Trophoblast cell (in vitro differentiated cells and primary cell): ENCODE data around the gene GPLD1.

ENCODE experiments used
- DNase-seq, 2 donors: peaks; one replicate each; pipeline ENCODE4 v3.0.0-alpha.2; 2016
- H2AFZ ChIP-seq: 2 replicates; pipeline ENCODE4 v1.6.1; 2013; ENCODE audit warnings: low read length, moderate library complexity, mild to moderate bottlenecking; ENCODE audit not compliant: insufficient read depth, poor library complexity
- H2AK5ac ChIP-seq: 2 replicates; pipeline ENCODE4 v1.6.1; 2013; ENCODE audit warnings: mild to moderate bottlenecking, low read length
- H2BK120ac ChIP-seq: 2 replicates; pipeline ENCODE4 v1.6.1; 2013; ENCODE audit warnings: low read length, mild to moderate bottlenecking, moderate library complexity; ENCODE audit not compliant: insufficient read depth, poor library complexity
- H2BK12ac ChIP-seq: 2 replicates; pipeline ENCODE4 v1.6.1; 2013; ENCODE audit warnings: mild to moderate bottlenecking, low read length, moderate library complexity
- H2BK5ac ChIP-seq: 2 replicates; pipeline ENCODE4 v1.6.1; 2013; ENCODE audit warnings: low read length, low read depth, moderate library complexity, mild to moderate bottlenecking; ENCODE audit not compliant: poor library complexity
- H3K14ac ChIP-seq: 2 replicates; pipeline ENCODE4 v1.6.1; 2013; ENCODE audit warnings: mild to moderate bottlenecking, low read length
- H3K18ac ChIP-seq: 2 replicates; pipeline ENCODE4 v1.6.1; 2013; ENCODE audit warnings: mild to moderate bottlenecking, low read length
- H3K23ac ChIP-seq: 2 replicates; pipeline ENCODE4 v1.6.1; 2013; ENCODE audit warnings: low read length
- H3K27ac ChIP-seq: 2 replicates; pipeline ENCODE4 v1.5.1; 2013; ENCODE audit warnings: low read depth, mild to moderate bottlenecking, inconsistent platforms, low read length, moderate library complexity
- H3K27me3 ChIP-seq: 2 replicates; pipeline ENCODE4 v1.6.1; 2013; ENCODE audit warnings: inconsistent platforms, mild to moderate bottlenecking, low read length, moderate library complexity; ENCODE audit not compliant: insufficient read depth
- H3K36me3 ChIP-seq, 2 experiments: 1 replicate in 1 of 2; 2 replicates in 1 of 2; pipeline ENCODE4 v1.6.1; 2013; ENCODE audit warnings: low read length in 2 of 2, mild to moderate bottlenecking in 2 of 2, moderate library complexity in 1 of 2; ENCODE audit not compliant: insufficient read depth in 2 of 2, control insufficient read depth in 1 of 2
- H3K4ac ChIP-seq: 2 replicates; pipeline ENCODE4 v1.6.1; 2013; ENCODE audit warnings: low read depth, mild to moderate bottlenecking, low read length, moderate library complexity
- H3K4me1 ChIP-seq, 2 experiments: 1 replicate in 1 of 2; 2 replicates in 1 of 2; pipeline ENCODE4 v1.6.1; 2013; ENCODE audit warnings: low read length in 2 of 2, mild to moderate bottlenecking in 2 of 2, moderate library complexity in 1 of 2; ENCODE audit not compliant: insufficient read depth in 2 of 2, control insufficient read depth in 1 of 2
- H3K4me2 ChIP-seq: 2 replicates; pipeline ENCODE4 v1.6.1; 2013; ENCODE audit warnings: inconsistent platforms, mild to moderate bottlenecking, low read length, moderate library complexity
- H3K4me3 ChIP-seq: 2 replicates; pipeline ENCODE4 v1.5.1; 2013; ENCODE audit warnings: mild to moderate bottlenecking, low read depth, low read length, inconsistent platforms
- H3K79me1 ChIP-seq: one replicate; pipeline ENCODE4 v1.6.1; 2013; ENCODE audit warnings: low read length
- H3K79me2 ChIP-seq: 2 replicates; pipeline ENCODE4 v1.6.1; 2013; ENCODE audit warnings: low read length, mild to moderate bottlenecking; ENCODE audit not compliant: control insufficient read depth, insufficient read depth, poor library complexity
- H3K9ac ChIP-seq: 2 replicates; pipeline ENCODE4 v1.6.1; 2013; ENCODE audit warnings: mild to moderate bottlenecking, low read length
- H3K9me3 ChIP-seq: 2 replicates; pipeline ENCODE4 v1.6.1; 2013; ENCODE audit warnings: low read depth, mild to moderate bottlenecking, control low read depth, inconsistent platforms, low read length; ENCODE audit not compliant: insufficient read depth
- H4K12ac ChIP-seq: 2 replicates; pipeline ENCODE4 v1.6.1; 2013; ENCODE audit warnings: low read depth, mild to moderate bottlenecking, low read length, moderate library complexity
- H4K8ac ChIP-seq: 2 replicates; pipeline ENCODE4 v1.6.1; 2013; ENCODE audit warnings: low read depth, mild to moderate bottlenecking, low read length, moderate library complexity
- H4K91ac ChIP-seq: one replicate; pipeline ENCODE4 v1.6.1; 2013; ENCODE audit warnings: low read depth, mild to moderate bottlenecking, low read length, moderate library complexity
- WGBS: extraction: QIAGEN DNeasy Blood & Tissue Kit; methylation state at CpG from one replicate; pipeline ENCODE4 v1.1.7; 2013; ENCODE audit warnings: missing lambda C conversion rate; ENCODE audit not compliant: insufficient read length, insufficient coverage; ENCODE audit errors: extremely low coverage; 5-methylcytosine and 5-hydroxymethylcytosine counted together

Gene GPLD1

DNA sequence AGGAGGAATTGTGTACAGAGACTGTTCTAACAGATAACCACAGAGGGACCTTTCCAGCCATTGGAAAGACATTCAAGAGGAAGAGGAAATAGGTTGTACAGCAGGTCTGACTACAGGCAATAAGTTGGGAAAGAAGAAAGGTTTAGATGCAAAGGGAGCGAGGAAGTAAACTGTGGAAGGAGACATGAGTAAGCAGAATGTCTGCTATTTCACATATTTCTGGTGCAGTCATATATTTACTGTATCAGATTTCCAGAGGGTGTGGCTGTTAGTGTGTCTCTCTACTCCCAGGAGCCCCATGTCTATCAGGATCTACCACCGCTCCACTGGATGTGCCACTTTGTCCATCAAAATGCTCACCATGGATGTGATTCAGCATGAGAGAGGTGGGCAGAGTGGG is 60.8 kb downstream of the GPLD1 start:
- no CpG with 5 or more reads among the region's 2 CpGs for WGBS
- Histone ChIP-seq H3K79me1 (no peaks in the 10 kb centered on the region), H3K4me3 (no peak overlapping the region), H3K9me3 (no peaks in the 10 kb centered on the region), H3K79me2 (no peaks in the 10 kb centered on the region), H4K12ac (no peak overlapping the region), H3K18ac (no peak overlapping the region), H4K91ac (no peak overlapping the region), H3K27ac (no peak overlapping the region), H3K4ac (no peak overlapping the region), H2AK5ac (no peak overlapping the region), H3K4me1 (no peaks in the 10 kb centered on the region), H2BK120ac (no peak overlapping the region), H3K9ac (no peak overlapping the region), H3K4me2 (no peak overlapping the region), H3K36me3 (peaks cover 3 to 4% of the 10 kb centered on the region in 2 experiments), H3K23ac (no peak overlapping the region), H4K8ac (no peak overlapping the region), H2BK12ac (no peak overlapping the region), H2AFZ (no peak overlapping the region), H2BK5ac (no peak overlapping the region), H3K14ac (no peak overlapping the region), H3K27me3 (no peaks in the 10 kb centered on the region)
- peak in 1 of 2 donors; percentile 59 for DNase-seq

DNA sequence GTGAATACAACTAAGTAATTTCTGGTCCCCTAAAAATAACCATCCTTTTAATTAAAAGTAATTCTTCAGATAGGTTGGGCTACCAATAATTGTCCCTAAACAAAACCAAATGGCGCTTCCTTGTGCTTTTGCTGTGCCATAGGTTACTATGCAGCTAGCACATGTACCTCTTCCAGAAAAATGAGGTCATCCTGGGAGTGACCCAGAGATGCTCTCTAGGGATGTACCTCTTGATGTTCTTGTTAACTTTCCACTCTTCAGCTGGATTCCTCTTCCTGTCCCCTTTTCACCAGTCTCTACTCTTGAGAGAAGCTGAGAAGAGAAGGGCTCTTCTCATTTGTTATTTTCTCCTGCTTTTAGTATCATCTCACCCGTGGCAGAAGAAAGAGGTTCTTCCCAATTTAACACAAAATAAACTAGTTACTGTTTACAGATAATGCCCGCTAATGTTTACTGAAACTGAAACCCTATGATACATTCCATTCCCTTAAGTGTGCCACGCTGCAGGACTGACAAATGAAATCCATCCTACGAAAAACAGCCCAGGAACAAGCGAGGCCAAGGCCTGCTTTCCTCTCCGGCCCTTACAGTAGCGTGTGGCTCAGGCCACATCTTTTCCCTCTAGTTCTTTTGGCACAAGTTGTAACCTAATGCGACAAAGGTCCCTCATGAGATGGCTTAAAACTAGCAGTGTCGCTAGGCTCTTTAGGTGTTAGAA is 62.5 kb downstream of the GPLD1 start:
- Histone ChIP-seq H3K9me3 (no peaks in the 10 kb centered on the region), H4K12ac (no peak overlapping the region), H4K8ac (no peak overlapping the region), H3K4me1 (no peaks in the 10 kb centered on the region), H3K79me1 (no peaks in the 10 kb centered on the region), H4K91ac (no peak overlapping the region), H3K9ac (no peak overlapping the region), H3K23ac (no peak overlapping the region), H3K18ac (no peak overlapping the region), H3K27me3 (no peaks in the 10 kb centered on the region), H3K27ac (no peak overlapping the region), H2BK12ac (no peak overlapping the region), H2AK5ac (no peak overlapping the region), H3K4me2 (no peak overlapping the region), H2BK120ac (no peak overlapping the region), H3K4me3 (no peak overlapping the region), H3K14ac (no peak overlapping the region), H2BK5ac (no peak overlapping the region), H3K79me2 (no peaks in the 10 kb centered on the region), H2AFZ (no peak overlapping the region), H3K4ac (no peak overlapping the region), H3K36me3 (peaks cover 6 to 9% of the 10 kb centered on the region in 2 experiments)
- no CpG with 5 or more reads among the region's 10 CpGs for WGBS
- no peak for DNase-seq

- no peaks in the 10 kb centered on the region for H3K27me3 ChIP-seq
- H3K4ac ChIP-seq = no peak overlapping the region
- no peak for DNase-seq
- H4K8ac ChIP-seq = no peak overlapping the region
- no peak overlapping the region for H3K23ac ChIP-seq
- no peaks in the 10 kb centered on the region for H3K79me2 ChIP-seq
- no peak overlapping the region for H2AK5ac ChIP-seq
- H3K14ac ChIP-seq = no peak overlapping the region
- H3K27ac ChIP-seq = no peak overlapping the region
- no peak overlapping the region for H3K4me2 ChIP-seq
- H3K4me3 ChIP-seq = no peak overlapping the region
- H2BK5ac ChIP-seq = no peak overlapping the region
- H2BK12ac ChIP-seq = no peak overlapping the region
- H3K18ac ChIP-seq = no peak overlapping the region
- H3K36me3 ChIP-seq = peaks cover 8 to 16% of the 10 kb centered on the region in 2 experiments
- H3K79me1 ChIP-seq = no peaks in the 10 kb centered on the region
- H3K9ac ChIP-seq = no peak overlapping the region
- no peak overlapping the region for H2AFZ ChIP-seq
- H2BK120ac ChIP-seq = no peak overlapping the region
- H4K91ac ChIP-seq = no peak overlapping the region
- no peak overlapping the region for H4K12ac ChIP-seq
- H3K4me1 ChIP-seq = no peaks in the 10 kb centered on the region
- H3K9me3 ChIP-seq = no peaks in the 10 kb centered on the region
- WGBS = no CpG with 5 or more reads among the region's 2 CpGs
Measured at GRCh38 chr6:24425091-24425490, 64.3 kb downstream of the GPLD1 start.

GRCh38 chr6:24419526-24419925 is 69.9 kb downstream of the GPLD1 start:
- Histone ChIP-seq H4K8ac (no peak overlapping the region), H3K4me3 (no peak overlapping the region), H3K79me1 (no peaks in the 10 kb centered on the region), H2BK5ac (no peak overlapping the region), H3K18ac (no peak overlapping the region), H3K27ac (no peak overlapping the region), H2AFZ (no peak overlapping the region), H3K4ac (no peak overlapping the region), H2AK5ac (no peak overlapping the region), H3K4me2 (no peak overlapping the region), H3K79me2 (no peaks in the 10 kb centered on the region), H3K9me3 (no peaks in the 10 kb centered on the region), H3K36me3 (peaks cover 24 to 30% of the 10 kb centered on the region in 2 experiments), H3K23ac (no peak overlapping the region), H4K12ac (no peak overlapping the region), H3K27me3 (no peaks in the 10 kb centered on the region), H3K14ac (no peak overlapping the region), H2BK120ac (no peak overlapping the region), H3K4me1 (no peaks in the 10 kb centered on the region), H3K9ac (no peak overlapping the region), H2BK12ac (no peak overlapping the region), H4K91ac (no peak overlapping the region)
- no peak for DNase-seq
